T-cell (primary cell): ENCODE data around the gene TPD52L2. TPM values are rescaled to one million over a fixed set of nuclear protein-coding genes. Genes with fewer than 3 reads are reported as not detected.

Experiments
- ATAC-seq, 4 experiments: fragments of 200-7000 bp in 3 of 4; fragments of 150-1000 bp in 1 of 4; cut with Tn5 transposase; replicated peaks in 1 of 4; 1 replicate in 3 of 4; 2 replicates in 1 of 4; pipeline ENCODE4 v1.10.0; 2021; ENCODE audit warnings: moderate library complexity in 3 of 4, mild to moderate bottlenecking in 2 of 4, moderate number of reproducible peaks in 1 of 4
- CTCF ChIA-PET, 2 donors: fragments of 300-600 bp; sonication (Branson Sonifier 250); formaldehyde crosslinking; loops; one replicate each; lab custom pipeline; 2022; ENCODE audit warnings: antibody characterized with exemption in 2 of 2; lab: Charles Lee
- POLR2A ChIA-PET, 2 donors: fragments of 300-600 bp; sonication (Branson Sonifier 250); formaldehyde crosslinking; loops; one replicate each; lab custom pipeline; 2022; ENCODE audit warnings: antibody characterized with exemption in 2 of 2; lab: Charles Lee
- DNase-seq, 35 experiments: peaks; one replicate each; pipeline versions ENCODE4 v3.0.0 to v3.0.0-alpha.2; 2013 to 2023
- H3K27ac ChIP-seq: one replicate; pipeline ENCODE4 v1.5.1; 2013; ENCODE audit warnings: low read length
- H3K27me3 ChIP-seq, 2 experiments: replicated peaks in 1 of 2; 1 replicate in 1 of 2; 2 replicates in 1 of 2; pipeline versions ENCODE4 v1.6.1 to v1.7.0; 2013; ENCODE audit warnings: low read length in 1 of 2, mixed read lengths in 1 of 2; ENCODE audit not compliant: control insufficient read depth in 2 of 2, insufficient read depth in 2 of 2; ENCODE audit errors: extremely low read depth in 1 of 2
- H3K36me3 ChIP-seq, 2 donors: 1 replicate in 1 of 2; 2 replicates in 1 of 2; pipeline versions ENCODE4 v1.6.1 to v1.7.0; 2013; ENCODE audit warnings: low read length in 1 of 2; ENCODE audit not compliant: control insufficient read depth in 2 of 2, insufficient read depth in 1 of 2; ENCODE audit errors: extremely low read depth in 1 of 2
- H3K4me1 ChIP-seq, 2 experiments: 1 replicate in 1 of 2; 2 replicates in 1 of 2; pipeline versions ENCODE4 v1.6.1 to v1.7.0; 2013; ENCODE audit warnings: low read length in 2 of 2, mixed read lengths in 1 of 2; ENCODE audit not compliant: insufficient read depth in 2 of 2, control insufficient read depth in 1 of 2; ENCODE audit errors: extremely low read depth in 1 of 2
- H3K4me3 ChIP-seq, 2 donors: 1 replicate in 1 of 2; 2 replicates in 1 of 2; pipeline versions ENCODE4 v1.5.1 to v1.7.0; 2013; ENCODE audit warnings: mild to moderate bottlenecking in 2 of 2, low read length in 1 of 2, moderate library complexity in 1 of 2; ENCODE audit not compliant: control insufficient read depth in 1 of 2; ENCODE audit errors: extremely low read depth in 1 of 2
- H3K9me3 ChIP-seq: 2 replicates; pipeline ENCODE4 v1.7.0; 2013
- H3K27ac Mint-ChIP-seq, 2 donors: one replicate each; pipeline ENCODE4 v1.8.0; 2020 to 2021; ENCODE audit warnings: mild to moderate bottlenecking in 2 of 2, mixed read lengths in 2 of 2
- H3K27me3 Mint-ChIP-seq, 2 donors: one replicate each; pipeline ENCODE4 v1.8.0; 2021 to 2022; ENCODE audit warnings: mixed read lengths in 2 of 2
- H3K36me3 Mint-ChIP-seq: one replicate; pipeline ENCODE4 v1.8.0; 2021; ENCODE audit warnings: mixed read lengths
- H3K4me1 Mint-ChIP-seq, 3 donors: one replicate each; pipeline ENCODE4 v1.8.0; 2020 to 2022; ENCODE audit warnings: mixed read lengths in 3 of 3, mild to moderate bottlenecking in 1 of 3
- H3K4me3 Mint-ChIP-seq, 3 donors: one replicate each; pipeline ENCODE4 v1.8.0; 2020 to 2022; ENCODE audit warnings: mild to moderate bottlenecking in 3 of 3, mixed read lengths in 3 of 3, moderate library complexity in 3 of 3
- H3K9me3 Mint-ChIP-seq, 3 donors: one replicate each; pipeline ENCODE4 v1.8.0; 2020 to 2022; ENCODE audit warnings: mixed read lengths in 3 of 3
- whole genome bisulfite sequencing: methylation state at CpG from one replicate; pipeline ENCODE4 v1.1.5; 2013; ENCODE audit warnings: missing lambda C conversion rate; ENCODE audit not compliant: insufficient coverage; 5-methylcytosine and 5-hydroxymethylcytosine counted together
- total RNA-seq, 35 experiments: library from RNA in 6 of 35; stranded (reverse) in 6 of 35; fragments of 120-200 nt in 1 of 35; gene quantifications; one replicate each; pipeline versions ENCODE4 v1.2.1 to v1.2.4 and lab custom pipeline; 2013 to 2026

The TPD52L2 gene
- total RNA-seq, 5 donors from 2014 or later (not counting 1 experiment from before 2014, with no cell fraction given): 27.8 to 44.1 (median 39.3) TPM

DNA sequence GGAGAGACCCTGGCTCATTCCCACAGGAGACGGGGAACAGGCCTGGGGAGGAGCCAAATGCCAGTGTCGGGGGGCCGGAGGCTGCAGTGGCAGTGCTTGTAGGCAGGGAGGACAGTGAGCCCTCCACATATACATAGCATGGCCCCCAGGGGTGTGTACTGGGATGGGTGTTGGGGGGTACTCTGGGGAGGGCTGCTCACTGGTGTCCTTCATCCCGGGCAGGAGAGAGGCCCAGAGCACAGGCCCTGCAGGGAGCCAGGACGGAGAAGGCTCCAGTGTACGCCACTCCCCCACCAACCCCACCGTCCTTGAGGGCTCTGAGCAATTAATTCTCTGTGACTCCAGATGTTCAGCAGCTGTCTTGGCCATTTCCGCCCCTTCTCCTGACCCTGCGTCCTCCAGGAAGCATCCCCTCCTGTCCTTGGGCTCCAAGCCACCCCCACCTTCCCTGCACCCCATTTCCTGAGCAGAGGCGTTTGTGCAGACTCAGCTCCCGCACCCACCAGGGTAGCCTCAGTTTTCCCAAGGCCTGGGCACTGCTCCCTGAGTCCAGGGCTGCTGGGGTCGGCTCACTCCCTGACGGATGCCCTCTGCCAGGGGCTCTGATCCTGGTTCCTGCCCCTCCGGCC, 7.2 kb upstream of the TPD52L2 start:
- peaks cover 3 to 42% of the 10 kb centered on the region in 2 experiments for H3K4me1 ChIP-seq
- ChIA-PET POLR2A (no interaction called here), CTCF (no interaction called here)
- Mint-ChIP-seq H3K27me3 (no peaks in the 10 kb centered on the region), H3K4me3 (peak overlapping the region in 1 of 3 donors; percentile 67), H3K36me3 (peaks cover 4% of the 10 kb centered on the region), H3K9me3 (no peaks in the 10 kb centered on the region), H3K4me1 (peaks cover 22 to 27% (median 25%) of the 10 kb centered on the region in 3 donors), H3K27ac (peak overlapping the region in 1 of 2 donors; percentile 67)
- peaks cover 0 to 33% of the 10 kb centered on the region in 2 experiments for H3K27me3 ChIP-seq
- WGBS: 44% methylated on average over 9 of the region's 14 CpGs
- DNase-seq (no peak), ATAC-seq (peak in 1 of 4 experiments; percentile 22)
- H3K9me3 ChIP-seq: no peaks in the 10 kb centered on the region
- no peak overlapping the region for H3K27ac ChIP-seq
- H3K4me3 ChIP-seq: no peak overlapping the region
- H3K36me3 ChIP-seq: peaks cover 6 to 7% of the 10 kb centered on the region in 2 donors

GRCh38 chr20:63858393-63859165, 6.5 kb upstream of the TPD52L2 start:
- H3K4me3 ChIP-seq: peak overlapping the region in 1 of 2 donors; percentile 29
- peaks cover 7 to 46% of the 10 kb centered on the region in 2 experiments for H3K4me1 ChIP-seq
- ChIA-PET CTCF (no interaction called here), POLR2A (no interaction called here)
- Mint-ChIP-seq H3K27me3 (no peaks in the 10 kb centered on the region), H3K36me3 (peaks cover 9% of the 10 kb centered on the region), H3K27ac (peak overlapping the region; percentile 83 to 85), H3K4me3 (peak overlapping the region in 2 of 3 donors; percentile 34 to 67), H3K9me3 (no peaks in the 10 kb centered on the region), H3K4me1 (peaks cover 28 to 33% (median 32%) of the 10 kb centered on the region in 3 donors)
- peaks cover 0 to 27% of the 10 kb centered on the region in 2 experiments for H3K27me3 ChIP-seq
- DNase-seq (peak in 1 of 35 experiments; percentile 21), ATAC-seq (peak; percentile 22 to 35 (median 32))
- no peak overlapping the region for H3K27ac ChIP-seq
- no peaks in the 10 kb centered on the region for H3K9me3 ChIP-seq
- WGBS: 0% methylated on average over 4 of the region's 12 CpGs
- H3K36me3 ChIP-seq: peaks cover 7 to 8% of the 10 kb centered on the region in 2 donors

DNA sequence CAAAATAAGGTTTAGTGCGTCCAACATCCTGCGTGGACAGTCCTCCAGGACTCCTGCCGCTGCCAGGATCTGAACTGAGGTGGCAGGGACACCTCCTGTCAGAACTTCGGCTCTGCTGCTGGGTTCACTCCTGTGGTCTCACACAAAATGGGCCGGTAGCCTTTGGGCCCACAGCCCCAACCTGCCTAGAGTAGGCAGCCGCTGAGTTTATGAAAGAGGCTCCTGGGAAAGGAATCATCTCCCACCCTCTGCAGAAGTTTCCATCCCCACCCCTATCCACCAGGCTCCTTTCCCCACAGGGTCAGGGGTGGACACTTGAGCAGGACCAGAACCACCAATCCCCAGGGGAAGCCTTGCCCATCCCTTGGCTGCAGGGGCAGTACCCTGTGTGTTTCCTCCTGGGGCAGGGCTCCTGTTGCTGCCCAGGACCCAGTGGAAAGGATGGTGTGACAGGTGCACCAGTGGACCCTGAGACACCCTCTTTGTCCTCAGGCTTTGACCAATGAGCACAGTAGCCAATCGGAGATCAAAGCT, 5.8 kb upstream of the TPD52L2 start:
- no peaks in the 10 kb centered on the region for H3K9me3 ChIP-seq
- no peak overlapping the region for H3K27ac ChIP-seq
- peaks cover 7 to 45% of the 10 kb centered on the region in 2 experiments for H3K4me1 ChIP-seq
- 54% methylated on average over 5 of the region's 7 CpGs for WGBS
- ChIA-PET POLR2A (no interaction called here), CTCF (no interaction called here)
- H3K9me3 Mint-ChIP-seq: no peaks in the 10 kb centered on the region
- H3K36me3 Mint-ChIP-seq: peaks cover 9% of the 10 kb centered on the region
- peak overlapping the region in 2 of 3 donors; percentile 21 to 67 for H3K4me3 Mint-ChIP-seq
- peak overlapping the region; percentile 83 to 85 for H3K27ac Mint-ChIP-seq
- H3K4me1 Mint-ChIP-seq: peaks cover 35 to 39% (median 39%) of the 10 kb centered on the region in 3 donors
- H3K27me3 ChIP-seq: peaks cover 0 to 20% of the 10 kb centered on the region in 2 experiments
- H3K27me3 Mint-ChIP-seq: no peaks in the 10 kb centered on the region
- DNase-seq (no peak), ATAC-seq (no peak)
- H3K4me3 ChIP-seq: peak overlapping the region in 1 of 2 donors; percentile 29
- peaks cover 7 to 8% of the 10 kb centered on the region in 2 donors for H3K36me3 ChIP-seq

GRCh38 chr20:63860325-63861051, 4.6 kb upstream of the TPD52L2 start:
- Histone ChIP-seq H3K4me1 (peaks cover 7 to 46% of the 10 kb centered on the region in 2 experiments), H3K4me3 (no peak overlapping the region), H3K27ac (no peak overlapping the region), H3K27me3 (peaks cover 0 to 8% of the 10 kb centered on the region in 2 experiments), H3K36me3 (peaks cover 7 to 8% of the 10 kb centered on the region in 2 donors), H3K9me3 (no peaks in the 10 kb centered on the region)
- ChIA-PET CTCF (no interaction called here), POLR2A (no interaction called here)
- no peaks in the 10 kb centered on the region for H3K9me3 Mint-ChIP-seq
- peaks cover 35 to 42% (median 41%) of the 10 kb centered on the region in 3 donors for H3K4me1 Mint-ChIP-seq
- peaks cover 9% of the 10 kb centered on the region for H3K36me3 Mint-ChIP-seq
- no peak for ATAC-seq
- DNase-seq: peak in 1 of 35 experiments; percentile 33
- H3K4me3 Mint-ChIP-seq: peak overlapping the region in 1 of 3 donors; percentile 24
- no peak overlapping the region for H3K27ac Mint-ChIP-seq
- WGBS: 86% methylated on average over 12 of the region's 17 CpGs
- H3K27me3 Mint-ChIP-seq: no peaks in the 10 kb centered on the region

GRCh38 chr20:63861365-63861934, 3.6 kb upstream of the TPD52L2 start, which contains the start of gene ABHD16B:
ABHD16B (plus strand) TSS chr20:63861498; CDS start chr20:63861541, 43 bp downstream.
- ChIA-PET CTCF (no interaction called here), POLR2A (no interaction called here)
- no peaks in the 10 kb centered on the region for H3K9me3 Mint-ChIP-seq
- ATAC-seq: no peak
- Histone ChIP-seq H3K27me3 (no peaks in the 10 kb centered on the region), H3K9me3 (no peaks in the 10 kb centered on the region), H3K4me3 (no peak within 1 kb of the TSS), H3K27ac (no peak within 1 kb of the TSS), H3K36me3 (peaks cover 7 to 8% of the 10 kb centered on the region in 2 donors), H3K4me1 (peaks cover 10 to 55% of the 10 kb centered on the region in 2 experiments)
- H3K36me3 Mint-ChIP-seq: peaks cover 9% of the 10 kb centered on the region
- no peak within 1 kb of the TSS for H3K27ac Mint-ChIP-seq
- WGBS: 96% methylated on average over 59 of the region's 59 CpGs
- H3K27me3 Mint-ChIP-seq: no peaks in the 10 kb centered on the region
- no peak for DNase-seq
- H3K4me3 Mint-ChIP-seq: peak within 1 kb of the TSS in 1 of 3 donors; percentile 24
- peaks cover 44 to 50% (median 49%) of the 10 kb centered on the region in 3 donors for H3K4me1 Mint-ChIP-seq
